Measurements from ENCODE around the gene PPP1R1A.

Gene PPP1R1A

GRCh38 chr12:54595471-54595870 is 7.0 kb upstream of the PPP1R1A start:
- no peak for TF ChIP-seq CTCF (IDR thresholded peaks at IDR 0.05; ENCODE audit: low read depth, low read length, missing control alignments)
- DNase-seq (ENCODE audit: extremely low read depth, low read depth) = no peak
- no peak overlapping the region for H3K4me3 ChIP-seq (replicated peaks; ENCODE audit: low read depth, low read length)

GRCh38 chr12:54593725-54594124 is 5.3 kb upstream of the PPP1R1A start:
- no peak for DNase-seq (ENCODE audit: extremely low read depth, low read depth)
- TF ChIP-seq CTCF (IDR thresholded peaks at IDR 0.05; ENCODE audit: low read depth, low read length, missing control alignments) = no peak
- no peak overlapping the region for H3K4me3 ChIP-seq (replicated peaks; ENCODE audit: low read depth, low read length)

- no peak for DNase-seq (ENCODE audit: extremely low read depth, low read depth)
- no peak overlapping the region for H3K4me3 ChIP-seq (replicated peaks; ENCODE audit: low read depth, low read length)
- TF ChIP-seq CTCF (IDR thresholded peaks at IDR 0.05; ENCODE audit: low read depth, low read length, missing control alignments) = no peak
Measured at GRCh38 chr12:54593135-54593534, 4.7 kb upstream of the PPP1R1A start.

- H3K4me3 ChIP-seq (replicated peaks; ENCODE audit: low read depth, low read length) = no peak overlapping the region
- no peak for TF ChIP-seq CTCF (IDR thresholded peaks at IDR 0.05; ENCODE audit: low read depth, low read length, missing control alignments)
- DNase-seq (ENCODE audit: extremely low read depth, low read depth) = no peak
Measured at GRCh38 chr12:54592316-54592715, 3.9 kb upstream of the PPP1R1A start.

GRCh38 chr12:54590978-54591591 is 2.6 kb upstream of the PPP1R1A start:
- no peak for DNase-seq (ENCODE audit: extremely low read depth, low read depth)
- TF ChIP-seq CTCF (IDR thresholded peaks at IDR 0.05; ENCODE audit: low read depth, low read length, missing control alignments) = no peak
- H3K4me3 ChIP-seq (replicated peaks; ENCODE audit: low read depth, low read length) = no peak overlapping the region

- no peak for TF ChIP-seq CTCF (IDR thresholded peaks at IDR 0.05; ENCODE audit: low read depth, low read length, missing control alignments)
- DNase-seq (ENCODE audit: extremely low read depth, low read depth) = no peak
- no peak overlapping the region for H3K4me3 ChIP-seq (replicated peaks; ENCODE audit: low read depth, low read length)
Measured at GRCh38 chr12:54589964-54590363, 1.5 kb upstream of the PPP1R1A start.

GRCh38 chr12:54588890-54589267 is 420 bp upstream of the PPP1R1A start:
- DNase-seq (ENCODE audit: extremely low read depth, low read depth) = no peak
- no peak for TF ChIP-seq CTCF (IDR thresholded peaks at IDR 0.05; ENCODE audit: low read depth, low read length, missing control alignments)
- no peak overlapping the region for H3K4me3 ChIP-seq (replicated peaks; ENCODE audit: low read depth, low read length)
